GM19463 (cell line): ENCODE data around the gene NHSL2.
A peak's percentile ranks its signal among the peaks of the same experiment; 100 is the strongest.

ENCODE experiments used
- ATAC-seq: cut with Tn5 transposase; IDR thresholded peaks from one replicate; pipeline ENCODE4 v1.9.1; 2021; ENCODE audit warnings: mild to moderate bottlenecking, moderate library complexity; ENCODE audit not compliant: unreplicated experiment

The NHSL2 gene

GRCh38 chrX:72126048-72126415 is 215.4 kb downstream of the NHSL2 start:
- no peak for ATAC-seq

DNA sequence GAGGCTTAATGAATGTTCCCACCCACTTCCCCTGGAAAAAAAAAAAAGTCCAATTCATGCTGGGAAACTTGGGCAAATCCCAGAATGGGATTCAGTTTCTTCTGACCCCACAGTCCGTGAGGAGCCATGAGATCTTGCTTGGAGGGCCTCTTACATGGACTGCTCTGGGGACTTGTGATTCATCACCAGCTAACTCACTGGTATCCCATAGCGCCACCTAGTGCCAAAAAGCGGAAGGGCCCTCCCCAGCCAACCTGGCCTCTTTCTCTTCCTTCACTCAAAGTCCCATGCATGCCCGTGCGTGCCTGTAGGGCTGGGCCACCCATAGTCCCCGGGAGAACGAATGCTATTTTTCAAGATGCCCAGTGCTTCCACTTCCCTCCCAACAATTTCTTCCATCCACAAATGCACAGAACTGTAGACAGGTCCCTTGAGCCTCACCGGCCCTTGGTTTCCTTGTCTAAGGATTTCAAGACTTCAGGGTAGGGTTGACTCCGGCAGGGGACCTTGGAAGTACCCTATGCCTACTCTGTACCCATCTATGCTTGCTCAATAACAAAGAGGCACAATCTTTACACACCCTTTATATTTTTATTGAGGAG is 216.0 kb downstream of the NHSL2 start:
- ATAC-seq = peak; percentile 78

- no peak for ATAC-seq
These were observed 216.7 kb downstream of the NHSL2 start for GRCh38 chrX:72127332-72127731.

DNA sequence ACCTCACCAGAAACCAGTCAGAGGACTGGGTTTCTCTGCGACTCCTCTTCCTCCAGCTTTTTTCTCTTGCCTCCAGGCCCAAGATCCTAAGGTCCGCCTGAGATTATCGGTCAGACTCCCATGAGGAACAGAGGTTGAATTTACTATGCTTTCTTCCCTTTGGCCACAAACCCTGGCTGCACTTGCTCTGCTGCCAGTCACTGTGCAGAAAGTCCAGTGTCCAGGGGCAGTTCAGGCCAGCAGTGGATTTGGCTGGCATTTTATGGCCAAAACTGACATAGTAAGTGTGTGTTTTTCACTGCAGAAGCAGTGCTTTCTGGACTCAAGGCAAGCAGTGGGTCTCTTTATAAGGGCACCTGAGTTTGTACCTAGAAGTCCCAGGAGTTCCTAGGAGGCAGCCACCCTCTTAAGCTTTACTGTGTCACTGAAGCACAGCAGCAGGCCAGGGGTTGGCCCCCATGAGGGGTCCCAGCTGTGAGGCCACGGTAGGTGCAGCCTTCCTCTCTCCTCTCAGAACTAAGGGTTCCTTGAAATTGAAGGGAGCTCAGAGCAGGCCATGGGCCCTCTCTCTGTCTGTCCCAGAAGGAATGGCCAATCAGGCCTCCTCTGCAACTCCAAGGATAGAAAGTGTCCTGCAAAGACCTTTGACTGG is 217.7 kb downstream of the NHSL2 start:
- no peak for ATAC-seq

- no peak for ATAC-seq
These were observed 218.2 kb downstream of the NHSL2 start for GRCh38 chrX:72128881-72129280.

DNA sequence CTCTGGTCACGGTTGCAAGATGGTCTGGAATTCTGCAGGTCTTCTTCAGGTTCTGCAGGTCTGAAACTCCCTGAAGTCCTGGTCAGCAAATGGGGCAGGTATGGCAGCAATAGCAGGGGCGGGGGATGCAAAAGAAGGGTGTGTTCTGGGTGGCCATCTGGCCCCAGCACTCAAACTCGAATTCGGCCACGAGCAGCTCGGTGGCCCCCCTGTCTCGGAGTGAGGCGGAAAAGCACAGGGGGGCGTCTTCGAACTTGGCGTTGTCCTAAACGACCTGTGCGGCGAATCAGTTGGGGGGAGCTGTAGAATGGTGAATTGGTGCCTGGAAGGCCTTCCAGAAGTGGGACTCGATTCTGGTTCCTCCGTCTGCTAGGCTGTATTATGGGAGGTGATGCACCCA is 219.0 kb downstream of the NHSL2 start:
- no peak for ATAC-seq

DNA sequence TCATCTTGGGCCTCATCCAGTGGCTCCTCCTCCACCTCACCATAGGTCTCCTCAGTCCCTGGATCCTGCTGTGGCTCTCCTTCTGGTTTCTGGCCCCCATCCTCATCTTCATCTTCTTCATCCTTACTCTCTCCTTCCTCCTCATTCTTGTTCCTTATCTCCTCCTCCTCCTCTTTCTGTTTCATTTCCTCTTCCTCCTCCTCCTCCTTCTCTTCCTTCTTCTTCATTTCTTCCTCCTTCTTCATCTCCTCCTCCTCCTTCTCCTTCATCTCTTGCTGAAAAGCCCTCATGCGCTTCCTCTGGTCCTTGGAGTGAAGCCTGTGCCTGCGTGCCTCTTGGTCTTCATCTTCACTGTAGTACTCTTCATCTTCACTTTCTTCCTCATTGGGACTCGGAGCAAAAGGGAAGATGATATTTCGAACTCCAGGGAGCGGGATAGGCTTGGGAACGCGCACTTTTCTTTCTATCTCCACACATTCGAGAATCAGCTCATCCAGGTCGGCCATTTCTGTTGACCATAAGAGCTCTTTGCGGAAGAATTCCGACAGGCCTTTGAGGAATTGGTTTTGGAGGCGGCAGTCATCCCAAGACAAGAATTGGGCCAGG is 219.6 kb downstream of the NHSL2 start:
- no peak for ATAC-seq

DNA sequence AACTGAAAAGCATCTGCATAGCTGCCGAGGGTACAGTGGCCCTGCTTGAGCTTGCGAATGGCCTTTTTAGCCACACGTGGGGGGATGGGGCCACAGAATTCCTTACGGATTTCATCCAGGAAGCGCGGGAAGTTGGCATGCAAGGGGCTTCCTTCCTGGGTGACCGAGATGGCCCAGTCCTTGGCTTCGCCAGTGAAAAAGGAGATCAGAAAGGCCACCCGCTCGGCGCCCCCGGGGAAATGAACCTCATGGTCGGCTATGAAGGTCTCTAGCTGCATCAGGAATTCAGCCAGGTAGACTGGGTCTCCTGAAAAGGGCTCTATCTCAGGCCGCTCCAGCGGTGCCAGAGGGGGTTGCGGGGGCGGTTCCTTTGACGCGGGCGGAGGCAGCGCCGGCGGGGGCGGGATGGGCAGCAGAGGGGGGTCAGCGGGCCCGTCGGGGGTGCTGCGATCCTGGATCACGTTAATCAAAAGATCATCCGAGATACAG is 220.2 kb downstream of the NHSL2 start:
- ATAC-seq = no peak

DNA sequence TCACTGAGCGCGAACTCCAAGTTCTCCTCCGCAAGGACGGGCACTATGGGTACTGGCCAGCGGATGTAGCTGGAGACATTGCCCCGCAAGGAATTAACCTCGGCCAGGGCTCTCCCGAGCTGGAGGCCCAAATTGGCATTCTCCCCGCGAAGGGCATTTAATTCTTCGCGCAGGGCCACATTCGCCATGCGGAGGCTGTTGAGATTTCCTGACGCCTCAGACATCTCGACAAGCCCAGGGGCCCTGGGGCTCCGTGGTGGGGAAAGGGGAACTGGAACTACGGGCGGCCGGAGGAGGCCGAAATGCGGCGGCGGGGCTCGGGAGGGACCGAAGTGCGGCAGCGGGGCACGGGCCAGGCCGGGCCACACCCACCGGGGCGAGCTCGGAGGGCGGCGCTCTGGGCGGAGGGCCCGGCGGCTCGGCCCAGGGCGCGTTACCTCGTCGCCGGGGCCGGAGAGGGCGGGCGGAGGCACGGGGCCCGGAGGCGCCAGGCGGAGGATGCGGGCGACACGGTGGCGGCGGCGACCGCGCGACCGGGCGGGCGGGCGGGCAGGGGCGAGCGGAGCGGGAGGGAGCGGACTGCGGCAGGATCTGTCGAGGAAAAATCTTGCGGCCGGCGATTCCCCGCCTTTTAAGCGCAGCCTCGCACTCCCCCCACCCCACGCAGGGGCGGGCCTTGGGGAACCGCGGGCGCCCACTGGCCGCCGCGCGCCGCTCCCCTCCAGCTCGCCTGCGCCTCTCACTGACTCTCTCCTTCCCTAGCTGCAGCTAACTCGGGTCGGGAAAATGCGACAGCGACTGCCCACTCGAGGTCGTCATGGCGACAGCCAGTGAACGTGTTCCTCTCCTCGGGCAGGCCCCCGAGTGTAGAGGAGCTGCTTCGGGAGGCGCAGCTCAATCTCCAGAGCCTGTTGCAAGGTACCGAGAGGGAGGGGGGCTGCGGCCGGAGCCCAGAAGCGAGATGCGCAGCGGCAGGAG is 221.0 kb downstream of the NHSL2 start, which contains the start of gene RTL5:
Gene RTL5, minus strand, starts transcription at position 599 of the 978 bp plus-strand sequence.
- peak; percentile 58 for ATAC-seq

DNA sequence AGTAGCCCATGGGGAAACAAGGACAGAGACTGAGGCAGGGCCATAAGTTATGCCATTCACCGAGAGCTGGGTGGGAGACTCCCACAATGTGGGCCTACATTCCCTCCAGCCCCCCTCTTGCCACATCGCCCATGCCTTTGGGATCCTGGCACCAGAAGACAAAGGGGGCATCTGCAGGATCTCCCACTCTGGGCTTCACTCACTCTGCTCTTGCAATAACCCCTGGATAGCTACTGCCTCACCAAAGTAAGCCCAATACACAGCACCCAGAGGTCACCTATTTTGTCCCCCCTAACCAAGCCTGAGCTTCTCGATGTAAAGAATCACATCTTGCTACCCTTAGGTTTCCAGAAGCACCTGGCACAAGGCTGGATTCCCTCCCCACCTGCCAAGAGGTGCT is 221.8 kb downstream of the NHSL2 start:
- ATAC-seq = no peak

- ATAC-seq = no peak
These were observed 223.4 kb downstream of the NHSL2 start for GRCh38 chrX:72133851-72134546.

DNA sequence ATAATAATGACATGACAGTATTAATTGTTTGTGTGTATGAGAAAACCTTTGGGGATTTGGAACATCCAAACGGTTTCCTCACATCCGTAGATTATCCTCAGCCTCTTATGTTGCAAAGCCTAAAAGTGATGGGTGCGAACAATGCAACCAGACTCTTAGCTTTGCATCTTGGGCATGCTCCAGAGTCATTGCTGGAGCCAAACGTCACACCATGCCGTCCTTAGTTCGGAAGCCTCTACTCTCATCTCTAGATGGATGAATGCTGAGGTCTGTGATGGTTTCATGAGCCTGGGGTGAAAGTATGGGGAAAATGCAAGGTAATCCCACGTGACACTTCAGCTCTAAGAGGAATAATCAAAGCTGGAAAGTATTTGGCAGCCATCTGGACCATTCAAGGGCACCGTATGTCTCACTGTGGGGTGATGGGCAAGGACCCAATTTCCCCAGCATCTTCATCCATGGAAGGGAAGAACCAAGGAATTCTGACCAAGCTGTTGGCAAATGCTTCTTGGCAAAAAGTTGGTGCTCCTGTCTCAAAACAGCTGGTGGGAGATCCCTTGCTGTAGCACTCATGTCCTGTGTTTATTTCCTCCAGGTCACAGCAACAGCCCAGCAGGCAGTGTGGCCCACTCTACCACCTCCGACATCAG is 227.3 kb downstream of the NHSL2 start:
- ATAC-seq = no peak

DNA sequence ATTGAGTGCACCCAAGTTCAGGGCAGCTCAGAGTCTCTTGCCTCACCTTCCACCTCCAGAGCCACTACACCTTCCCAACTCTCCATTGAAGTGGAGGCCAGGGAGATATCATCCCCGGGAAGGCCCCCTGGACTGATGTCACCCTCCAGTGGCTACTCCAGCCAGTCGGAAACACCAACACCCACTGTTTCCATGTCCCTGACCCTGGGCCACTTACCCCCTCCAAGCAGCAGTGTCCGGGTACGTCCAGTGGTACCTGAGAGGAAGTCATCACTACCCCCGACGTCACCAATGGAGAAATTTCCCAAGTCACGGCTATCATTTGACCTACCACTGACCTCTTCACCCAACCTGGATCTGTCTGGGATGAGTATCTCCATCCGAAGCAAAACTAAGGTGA is 228.9 kb downstream of the NHSL2 start:
- no peak for ATAC-seq

GRCh38 chrX:72141372-72142004 is 230.8 kb downstream of the NHSL2 start:
- ATAC-seq = peak; percentile 67

- no peak for ATAC-seq
These were observed 231.6 kb downstream of the NHSL2 start for GRCh38 chrX:72142094-72142793.

GRCh38 chrX:72142794-72143608 is 232.4 kb downstream of the NHSL2 start:
- ATAC-seq = no peak

DNA sequence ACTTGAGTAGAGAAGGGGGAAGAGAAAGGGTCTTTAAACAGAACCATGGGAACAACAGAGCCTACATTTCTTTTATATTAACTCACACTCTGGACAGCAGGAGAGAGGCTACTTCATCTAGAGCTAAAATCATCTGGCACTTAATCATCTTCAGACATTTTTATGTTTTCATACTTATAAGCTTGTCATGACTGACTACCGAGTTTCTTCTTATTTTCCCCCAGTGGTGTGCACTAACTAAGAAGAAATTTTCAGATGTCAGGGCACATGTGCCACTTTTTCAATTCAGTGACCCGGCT is 232.9 kb downstream of the NHSL2 start:
- no peak for ATAC-seq

DNA sequence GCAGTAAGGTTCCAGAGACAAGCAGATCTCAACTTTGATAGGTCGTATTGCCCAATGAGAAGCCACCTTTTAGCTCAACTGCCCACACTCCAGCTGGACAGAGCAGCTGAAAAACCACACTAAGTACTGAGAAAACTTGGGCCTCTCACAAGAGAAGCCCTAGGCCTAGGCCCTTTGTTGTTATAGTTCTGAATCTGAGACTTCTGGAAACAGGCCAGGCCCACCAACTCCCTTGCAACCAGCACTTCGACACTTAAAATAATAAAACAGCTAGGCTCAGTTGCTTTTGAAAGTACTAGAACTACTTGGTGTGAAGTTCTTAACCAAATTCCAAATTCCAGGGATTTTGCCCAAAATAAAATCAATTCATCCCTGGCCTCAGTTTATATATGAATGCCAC is 234.5 kb downstream of the NHSL2 start:
- no peak for ATAC-seq
